ENCODE data around the gene TRIM39. TPM values are rescaled to one million over a fixed set of nuclear protein-coding genes. Genes with fewer than 3 reads are reported as not detected.
"Not testable (repeated sequence)": the region's sequence is repeated elsewhere in the genome, so short reads cannot be mapped to it uniquely, and the experiment has no call there.

TRIM39 gene
- total RNA-seq: 1 to 10 TPM; 3.3 to 7.5 (median 5.7) TPM
- long read RNA-seq, partial matches to known transcripts: 0 of 1 reads
- long read RNA-seq, other reads (novel, unspliced or antisense): 1 of 1 reads

DNA sequence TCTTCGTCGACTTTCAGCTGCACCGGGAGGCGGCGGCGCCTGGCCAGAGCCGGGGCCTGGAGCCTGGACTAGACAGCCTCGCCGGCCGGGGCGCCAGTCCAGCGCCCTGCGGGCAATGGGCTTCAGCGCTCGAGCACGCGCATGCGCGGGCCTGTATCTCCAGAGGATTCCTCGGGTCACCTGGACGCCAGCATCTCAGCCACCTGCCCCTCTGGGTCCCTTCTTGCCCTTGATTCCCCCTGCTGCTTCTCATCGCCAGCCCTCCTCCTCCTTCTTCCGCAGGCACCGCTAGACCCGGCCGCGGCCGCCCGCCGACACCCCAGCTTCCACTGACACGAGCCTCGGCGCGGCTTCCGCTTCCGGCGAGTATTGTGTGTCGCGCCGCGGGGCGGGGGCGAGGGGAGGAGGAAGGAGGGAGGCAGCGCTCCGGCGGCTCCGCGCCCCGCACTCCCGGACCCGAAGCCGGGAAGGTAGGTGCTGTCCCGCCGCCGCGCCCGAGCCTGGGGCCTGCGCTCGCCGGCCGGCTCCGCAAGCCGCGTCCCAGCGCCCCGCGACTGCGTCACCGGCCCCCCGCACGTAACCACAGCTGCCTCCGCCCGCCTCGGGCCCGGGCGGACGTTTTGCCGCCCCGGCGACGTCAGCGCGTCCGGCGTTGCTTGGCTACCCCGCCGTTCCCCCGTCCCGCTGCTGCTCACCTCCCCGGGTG is at the start of gene TRIM39:
TSS of gene TRIM39 (plus strand) at position 402 of the 706 bp plus-strand sequence. CDS start 2,391 bp downstream, outside the sequence.
- Histone ChIP-seq H3K27me3 (no peaks in the 10 kb centered on the region), H3K9me3 (no peaks in the 10 kb centered on the region), H3K36me3 (peaks cover 0 to 18% (median 0%) of the 10 kb centered on the region in 4 donors), H3K4me3 (peak within 1 kb of the TSS; percentile 66 to 97 (median 80)), H3K27ac (peak within 1 kb of the TSS; percentile 92 to 96 (median 96)), H3K4me1 (peaks cover 0 to 29% (median 4%) of the 10 kb centered on the region in 4 donors)
- intact Hi-C loops (cut with DNase I): no loop called here
- WGBS (ENCODE audit: insufficient coverage, low coverage, low lambda C conversion rate, missing lambda C conversion rate): 0% methylated on average over 16 of the region's 90 CpGs
- DNase-seq (peak; percentile 91 to 94 (median 92)), ATAC-seq (peak; percentile 84 to 89 (median 87))
- TF ChIP-seq, protein P1, sequence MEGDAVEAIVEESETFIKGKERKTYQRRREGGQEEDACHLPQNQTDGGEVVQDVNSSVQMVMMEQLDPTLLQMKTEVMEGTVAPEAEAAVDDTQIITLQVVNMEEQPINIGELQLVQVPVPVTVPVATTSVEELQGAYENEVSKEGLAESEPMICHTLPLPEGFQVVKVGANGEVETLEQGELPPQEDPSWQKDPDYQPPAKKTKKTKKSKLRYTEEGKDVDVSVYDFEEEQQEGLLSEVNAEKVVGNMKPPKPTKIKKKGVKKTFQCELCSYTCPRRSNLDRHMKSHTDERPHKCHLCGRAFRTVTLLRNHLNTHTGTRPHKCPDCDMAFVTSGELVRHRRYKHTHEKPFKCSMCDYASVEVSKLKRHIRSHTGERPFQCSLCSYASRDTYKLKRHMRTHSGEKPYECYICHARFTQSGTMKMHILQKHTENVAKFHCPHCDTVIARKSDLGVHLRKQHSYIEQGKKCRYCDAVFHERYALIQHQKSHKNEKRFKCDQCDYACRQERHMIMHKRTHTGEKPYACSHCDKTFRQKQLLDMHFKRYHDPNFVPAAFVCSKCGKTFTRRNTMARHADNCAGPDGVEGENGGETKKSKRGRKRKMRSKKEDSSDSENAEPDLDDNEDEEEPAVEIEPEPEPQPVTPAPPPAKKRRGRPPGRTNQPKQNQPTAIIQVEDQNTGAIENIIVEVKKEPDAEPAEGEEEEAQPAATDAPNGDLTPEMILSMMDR (IDR thresholded peaks at IDR 0.05): peak in 1 of 4 donors; percentile 9
- peak; percentile 87 for TF ChIP-seq POLR2A (IDR thresholded peaks at IDR 0.05)

DNA sequence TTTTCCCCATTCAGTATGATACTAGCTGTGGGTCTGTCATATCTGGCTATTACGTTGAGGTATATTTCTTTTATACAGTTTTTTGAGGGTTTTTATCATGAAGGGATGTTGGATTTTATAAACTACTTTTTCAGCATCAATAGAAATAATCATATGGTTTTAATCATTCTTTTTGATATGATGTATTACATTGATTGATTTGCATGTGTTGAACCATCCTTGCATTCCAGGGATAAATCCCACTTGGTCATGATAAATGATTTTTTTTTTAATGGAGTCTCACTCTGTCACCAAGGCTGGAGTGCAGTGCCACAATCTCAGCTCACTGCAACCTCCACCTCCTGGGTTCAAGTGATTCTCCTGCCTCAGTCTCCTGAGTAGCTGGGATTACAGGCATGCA is 45.7 kb upstream of the TRIM39 start:
- 100% methylated on average over 1 of the region's 1 CpG for WGBS (ENCODE audit: insufficient coverage, low coverage, low lambda C conversion rate, missing lambda C conversion rate)
- ATAC-seq; H3K4me1 ChIP-seq; H3K27ac ChIP-seq; intact Hi-C loops (cut with DNase I); H3K27me3 ChIP-seq; H3K36me3 ChIP-seq; H3K4me3 ChIP-seq; DNase-seq: not testable (repeated sequence)
- peaks cover 3 to 57% (median 26%) of the 10 kb centered on the region in 4 donors for H3K9me3 ChIP-seq

DNA sequence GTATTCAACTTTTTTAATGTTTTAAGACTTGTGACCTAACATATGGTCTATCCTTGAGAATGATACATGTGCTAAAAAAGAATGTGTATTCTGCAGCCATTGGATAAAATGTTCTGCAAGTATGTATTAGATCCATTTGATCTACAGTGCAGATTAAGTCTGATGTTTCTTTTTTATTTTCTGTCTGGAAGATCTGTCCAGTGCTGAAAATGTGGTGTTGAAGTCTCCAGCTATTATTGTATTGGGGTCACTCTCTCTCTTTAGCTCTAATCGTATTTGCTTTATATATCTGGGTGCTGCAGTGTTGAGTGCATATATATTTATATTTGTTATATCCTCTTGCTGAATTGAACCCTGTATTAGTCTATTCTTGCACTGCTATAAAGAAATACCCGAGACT is 44.2 kb upstream of the TRIM39 start:
- Histone ChIP-seq H3K4me1 (no peaks in the 10 kb centered on the region), H3K27me3 (no peaks in the 10 kb centered on the region), H3K4me3 (no peak overlapping the region), H3K36me3 (no peaks in the 10 kb centered on the region), H3K27ac (no peak overlapping the region), H3K9me3 (peaks cover 3 to 57% (median 26%) of the 10 kb centered on the region in 4 donors)
- no peak for DNase-seq
- TF ChIP-seq, protein P1 (IDR thresholded peaks at IDR 0.05): no peak
- no peak for TF ChIP-seq POLR2A (IDR thresholded peaks at IDR 0.05)
- intact Hi-C loops (cut with DNase I): no loop called here
- ATAC-seq: no peak
- 84% methylated on average over 2 of the region's 2 CpGs for WGBS (ENCODE audit: insufficient coverage, low coverage, low lambda C conversion rate, missing lambda C conversion rate)

DNA sequence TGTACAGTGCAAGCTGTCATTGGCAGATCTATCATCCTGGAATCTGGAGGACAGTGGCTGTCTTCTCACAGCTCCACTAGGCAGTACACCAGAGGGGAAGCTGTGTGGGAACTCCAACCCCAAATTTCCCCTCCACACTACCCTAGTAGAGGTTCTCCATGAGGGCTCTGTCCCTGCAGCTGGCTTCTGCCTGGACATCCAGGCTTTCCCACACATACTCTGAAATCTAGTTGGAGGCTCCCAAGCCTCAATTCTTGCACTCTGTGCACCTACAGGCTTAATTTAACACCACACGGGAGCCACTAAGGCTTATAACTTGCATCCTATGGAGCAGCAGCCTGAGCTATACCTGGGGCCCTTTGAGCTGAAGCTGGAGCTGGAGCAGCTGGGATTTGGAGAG is 43.0 kb upstream of the TRIM39 start:
- no peak for ATAC-seq

More for the DNA sequence above, 43.0 kb upstream of the TRIM39 start:
- TF ChIP-seq, protein P1 (IDR thresholded peaks at IDR 0.05): no peak
- no peak for TF ChIP-seq POLR2A (IDR thresholded peaks at IDR 0.05)
- no peaks in the 10 kb centered on the region for H3K4me1 ChIP-seq
- no peaks in the 10 kb centered on the region for H3K27me3 ChIP-seq
- peaks cover 3 to 48% (median 26%) of the 10 kb centered on the region in 4 donors for H3K9me3 ChIP-seq
- no peak for DNase-seq
- no peak overlapping the region for H3K4me3 ChIP-seq
- H3K27ac ChIP-seq: no peak overlapping the region
- no peaks in the 10 kb centered on the region for H3K36me3 ChIP-seq
- intact Hi-C loops (cut with DNase I): no loop called here
- WGBS (ENCODE audit: insufficient coverage, low coverage, low lambda C conversion rate, missing lambda C conversion rate): 86% methylated on average over 1 of the region's 1 CpG
